Measurements from ENCODE around the gene PINLYP.
A peak's percentile ranks its signal among the peaks of the same experiment; 100 is the strongest.

Gene PINLYP

DNA sequence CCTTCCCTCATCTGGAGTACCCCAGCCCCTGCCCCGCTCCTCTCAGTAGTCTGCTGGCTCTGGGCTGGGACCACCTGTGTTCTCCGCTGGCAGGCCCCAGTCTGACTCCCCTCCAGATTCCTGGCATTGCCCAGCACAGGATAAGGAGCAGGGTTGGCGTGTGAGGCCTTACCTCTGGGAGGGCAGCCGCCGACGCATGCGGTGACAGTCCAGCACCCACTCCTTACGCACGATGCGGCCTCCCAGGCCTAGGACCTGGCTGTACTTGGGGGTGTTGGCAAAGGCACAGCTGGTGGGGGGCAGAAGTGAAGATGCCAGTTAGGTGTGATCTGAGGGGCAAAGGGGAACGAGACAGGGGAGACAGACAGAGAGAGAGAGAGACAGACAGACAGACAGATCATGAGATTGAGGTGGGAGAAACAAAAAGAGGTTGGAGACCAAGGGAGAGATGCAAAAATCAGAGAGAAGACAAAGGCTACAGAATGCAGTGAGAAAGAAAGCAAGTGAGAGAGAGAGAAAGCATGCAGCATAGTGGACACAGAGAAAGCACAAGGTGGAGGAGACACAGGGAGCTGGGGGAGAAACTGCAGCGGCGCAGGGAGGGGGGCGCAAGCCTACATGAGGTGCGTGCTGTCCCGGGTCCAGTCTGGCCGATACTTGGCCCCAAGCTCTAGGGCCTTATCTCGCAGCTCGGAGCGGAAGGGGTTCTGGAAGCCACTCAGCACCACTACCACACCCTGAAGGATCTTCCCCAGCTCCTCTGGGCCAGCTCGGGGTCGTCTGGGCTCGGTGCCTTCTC is 24.0 kb upstream of the PINLYP start:
- no peak for DNase-seq

DNA sequence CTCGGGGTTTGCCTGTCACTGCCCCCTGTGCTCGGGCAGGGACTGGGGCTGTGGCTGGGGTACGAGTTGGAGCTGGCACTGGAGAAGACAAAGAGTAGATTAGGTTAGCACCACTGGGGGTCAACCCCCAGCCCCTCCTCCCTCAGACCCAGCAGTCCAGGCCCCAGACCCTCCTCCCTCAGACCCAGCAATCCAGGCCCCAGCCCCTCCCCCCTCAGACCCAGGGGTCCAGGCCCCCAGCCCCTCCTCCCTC is 23.5 kb upstream of the PINLYP start:
- no peak for DNase-seq

DNA sequence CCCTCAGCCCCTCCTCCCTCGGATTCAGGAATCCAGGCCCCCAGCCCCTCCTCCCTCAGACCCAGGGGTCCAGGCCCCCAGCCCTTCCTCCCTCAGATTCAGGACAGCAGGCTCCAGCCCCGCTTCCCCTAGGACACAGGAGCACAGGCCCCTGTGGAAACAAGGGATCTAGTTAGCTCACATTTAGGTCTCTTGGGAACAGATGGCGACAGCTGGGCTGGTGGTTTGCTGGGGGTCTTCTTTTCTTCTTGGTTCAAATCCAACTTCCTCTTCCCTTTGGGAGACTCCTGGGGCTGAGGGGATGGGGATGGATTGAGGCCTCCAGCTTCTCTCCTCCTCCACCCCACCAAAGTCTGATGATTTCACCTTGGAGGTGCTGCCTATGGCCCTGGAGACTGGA is 23.0 kb upstream of the PINLYP start:
- DNase-seq = no peak

DNA sequence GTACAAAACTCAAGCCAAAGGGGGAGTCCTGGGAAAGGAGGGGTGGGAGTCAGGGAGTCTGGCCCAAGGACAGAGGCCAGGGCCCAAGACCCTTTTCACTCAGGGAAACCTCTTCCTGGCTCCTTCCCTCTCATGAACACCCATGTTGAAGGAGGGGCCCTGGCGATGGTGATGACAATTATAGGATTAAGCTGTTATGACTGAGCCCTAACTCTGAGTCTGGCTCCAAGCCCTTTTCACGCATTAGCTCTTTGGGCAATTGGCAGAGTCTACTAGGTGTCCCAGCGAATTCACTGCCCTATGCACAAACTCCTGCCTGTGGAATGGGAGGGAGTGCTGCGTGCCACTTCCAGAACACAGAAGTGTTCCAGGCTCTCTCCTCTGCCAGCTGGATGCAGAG is 21.9 kb upstream of the PINLYP start:
- no peak for DNase-seq

DNA sequence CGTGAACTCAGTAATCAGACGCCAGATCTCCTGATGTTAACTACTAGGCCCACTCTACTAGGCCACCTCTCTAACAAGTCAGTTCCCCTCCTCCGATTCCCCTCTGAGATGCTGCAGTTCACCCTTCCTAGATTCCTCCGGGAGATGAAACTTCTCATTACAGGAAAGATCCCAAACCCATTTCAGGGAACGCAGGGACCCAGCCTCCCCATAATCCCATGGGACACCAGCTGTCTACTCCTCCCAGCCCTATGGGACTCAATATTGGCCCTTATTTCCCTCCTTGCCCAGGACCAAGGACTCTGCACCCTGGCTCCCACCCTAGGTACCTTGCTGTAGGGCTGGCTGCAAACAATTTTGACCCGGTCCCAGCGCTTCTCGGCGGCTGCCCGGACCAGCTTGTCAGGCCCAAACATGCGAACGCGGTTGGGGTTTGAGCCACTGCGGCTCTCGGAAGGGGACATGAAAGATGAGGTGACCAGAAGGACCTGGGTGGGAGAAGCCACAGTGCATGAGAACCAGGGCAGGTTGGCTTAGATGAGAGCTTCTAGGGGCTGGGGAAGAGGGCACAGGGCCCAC is 21.2 kb upstream of the PINLYP start:
- DNase-seq = no peak

DNA sequence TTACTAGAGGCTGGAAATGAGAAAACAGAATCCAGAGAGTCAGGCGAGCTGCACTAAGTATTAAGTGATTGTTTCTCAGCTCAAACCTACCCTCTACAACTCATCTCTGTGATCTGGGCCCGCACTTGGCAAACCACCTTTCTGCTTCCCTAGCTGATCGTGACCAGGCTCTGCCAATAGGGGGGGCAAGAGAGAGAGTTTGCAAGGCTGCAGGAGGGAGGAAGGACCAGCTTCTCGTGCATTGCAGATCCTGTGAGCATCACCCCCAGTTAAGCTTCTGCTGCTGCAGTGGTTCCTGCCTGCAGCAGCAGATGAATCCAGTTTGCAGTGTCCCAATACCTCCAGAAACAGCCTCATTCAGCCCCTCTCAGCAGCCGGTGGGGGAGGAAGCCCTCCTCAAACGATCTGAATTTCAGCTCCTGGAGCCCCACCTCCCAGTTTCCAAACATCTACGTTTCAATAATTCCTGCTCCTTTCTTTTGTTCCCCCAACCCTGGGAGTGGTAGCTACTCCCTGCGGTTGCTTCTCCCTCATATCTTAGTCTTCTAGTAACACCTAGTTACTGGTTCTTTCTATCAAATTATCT is 20.3 kb upstream of the PINLYP start:
- DNase-seq = peak; percentile 90

DNA sequence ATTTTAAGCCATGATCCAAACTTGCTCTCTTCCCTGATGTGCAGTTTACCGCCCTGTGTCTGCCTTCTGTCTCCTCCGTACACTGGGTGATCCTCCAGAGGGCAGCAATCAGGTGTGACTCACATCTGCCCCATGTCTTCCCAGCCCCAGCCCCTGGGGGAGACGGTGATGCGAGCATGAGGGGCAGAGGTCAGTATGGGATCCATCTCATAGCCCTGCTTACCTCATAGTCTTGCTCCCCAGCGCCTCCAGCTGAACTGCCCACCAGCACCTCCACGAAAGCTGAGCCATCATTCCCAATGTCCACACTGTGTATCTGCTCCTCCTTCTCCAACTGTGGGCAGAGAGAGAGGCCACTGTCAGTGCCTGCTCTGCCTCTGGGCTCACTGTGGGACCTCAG is 14.9 kb upstream of the PINLYP start:
- DNase-seq = no peak

DNA sequence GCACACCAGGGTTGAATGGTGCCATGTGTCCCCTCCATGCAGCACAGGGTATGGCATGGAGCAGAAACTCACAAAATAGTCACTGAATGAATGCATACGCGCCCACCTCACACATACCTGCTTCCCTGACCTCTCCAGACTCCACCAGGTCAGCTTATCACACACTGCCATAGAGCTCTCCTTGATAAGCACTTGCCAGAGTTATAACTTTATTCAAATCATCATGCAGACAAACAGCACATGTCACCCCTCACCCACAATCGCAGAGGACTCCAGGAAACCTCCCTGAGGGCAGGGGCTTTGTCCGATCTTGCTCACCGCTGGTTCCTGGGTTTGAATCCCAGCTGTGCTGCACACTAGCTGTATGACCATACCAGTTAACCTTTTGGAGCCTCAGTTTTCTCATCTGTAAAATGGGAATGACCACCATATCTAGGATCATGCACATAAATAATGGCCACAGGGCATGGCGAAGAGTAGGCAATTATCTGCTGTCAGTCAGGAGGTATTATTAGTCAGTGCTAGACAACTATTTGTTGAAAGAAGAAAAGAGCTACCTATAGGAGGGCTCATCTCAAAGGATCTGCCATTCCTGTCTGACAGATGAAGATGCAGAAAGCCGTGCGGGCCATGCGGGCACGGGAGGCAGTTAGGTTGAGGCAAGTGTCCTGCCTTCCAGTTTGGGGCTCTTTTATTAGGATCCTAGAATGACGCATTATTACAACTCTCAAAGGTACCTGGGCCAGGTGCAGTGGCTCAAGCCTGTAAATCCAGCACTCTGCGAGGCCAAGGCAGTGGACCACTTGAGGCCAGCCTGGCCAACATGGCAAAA is 14.2 kb upstream of the PINLYP start:
- DNase-seq = no peak

DNA sequence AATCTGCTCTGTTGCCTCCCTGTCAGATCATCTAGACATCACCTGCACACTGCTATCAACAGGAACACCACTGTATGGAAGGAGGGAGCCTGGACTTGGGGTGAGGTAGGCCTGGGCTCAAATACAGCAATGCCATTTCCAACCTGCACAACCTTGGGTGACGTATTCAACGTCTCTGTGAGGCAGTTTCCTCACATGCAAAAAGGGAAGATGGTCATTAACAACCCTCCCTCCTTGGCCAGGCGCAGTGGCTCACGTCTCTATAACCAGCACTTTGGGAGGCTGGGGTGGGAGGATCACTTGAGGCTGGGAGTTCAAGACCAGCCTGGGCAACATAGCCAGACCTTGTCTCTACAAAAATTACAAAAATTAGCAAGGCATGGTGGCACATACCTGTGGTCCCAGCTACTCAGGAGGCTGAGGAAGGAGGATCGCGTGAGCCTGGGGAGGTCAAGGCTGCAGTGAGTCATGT is 13.3 kb upstream of the PINLYP start:
- no peak for DNase-seq

DNA sequence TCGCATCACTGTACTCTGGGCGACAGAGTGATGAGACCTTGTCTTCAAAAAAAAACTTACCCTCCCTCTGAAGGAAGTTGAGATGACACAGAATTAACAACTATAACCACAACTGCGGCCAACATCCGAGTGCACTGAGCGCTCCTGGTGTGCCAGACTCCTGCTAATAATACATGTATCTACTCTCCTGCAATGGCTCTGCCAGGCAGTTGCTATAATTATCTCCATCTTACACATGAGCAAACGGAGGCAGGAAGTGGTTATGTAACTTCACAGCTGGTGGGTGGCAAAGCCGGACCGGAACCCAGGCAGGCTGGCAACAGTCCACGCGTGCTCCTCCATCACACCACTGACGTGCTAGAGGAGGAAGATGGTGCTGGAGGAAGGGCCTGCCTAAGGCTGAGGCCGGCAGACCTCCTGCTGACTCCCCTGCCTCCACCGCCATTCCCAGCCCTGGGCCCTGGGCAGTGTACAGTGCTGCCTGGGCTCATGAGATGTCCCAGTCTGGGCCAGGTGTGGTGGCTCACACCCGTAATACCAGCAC is 12.8 kb upstream of the PINLYP start:
- DNase-seq = peak; percentile 89

DNA sequence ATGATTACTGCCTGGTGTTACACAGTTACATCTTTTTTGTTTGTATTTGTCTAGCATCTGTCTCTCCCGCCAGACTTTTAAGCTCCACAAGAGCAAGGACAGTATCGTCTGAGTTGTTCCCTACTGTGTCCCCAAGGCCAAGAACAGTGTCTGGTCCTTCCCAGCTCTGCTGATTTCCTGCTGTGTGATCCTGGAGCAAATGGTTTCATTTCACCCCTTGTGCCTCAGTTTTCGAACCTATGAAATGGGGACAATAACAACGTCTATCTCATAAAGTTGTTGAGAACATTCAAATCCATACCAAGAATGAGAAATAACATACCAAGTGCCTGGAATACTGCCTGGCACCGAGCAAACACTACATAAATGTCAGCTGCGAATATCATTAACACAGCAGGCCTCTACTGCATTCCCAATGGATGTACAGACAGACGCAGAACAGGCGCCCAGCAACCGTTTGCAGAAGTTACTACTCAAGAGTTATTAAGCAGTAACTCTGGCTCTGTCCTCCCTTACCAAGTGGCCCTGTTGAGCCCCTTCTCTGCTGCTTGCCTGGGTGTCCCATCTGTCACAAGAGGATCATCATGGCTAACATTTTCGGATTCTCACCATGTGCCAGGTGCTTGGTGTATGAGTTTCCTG is 11.7 kb upstream of the PINLYP start:
- no peak for DNase-seq

DNA sequence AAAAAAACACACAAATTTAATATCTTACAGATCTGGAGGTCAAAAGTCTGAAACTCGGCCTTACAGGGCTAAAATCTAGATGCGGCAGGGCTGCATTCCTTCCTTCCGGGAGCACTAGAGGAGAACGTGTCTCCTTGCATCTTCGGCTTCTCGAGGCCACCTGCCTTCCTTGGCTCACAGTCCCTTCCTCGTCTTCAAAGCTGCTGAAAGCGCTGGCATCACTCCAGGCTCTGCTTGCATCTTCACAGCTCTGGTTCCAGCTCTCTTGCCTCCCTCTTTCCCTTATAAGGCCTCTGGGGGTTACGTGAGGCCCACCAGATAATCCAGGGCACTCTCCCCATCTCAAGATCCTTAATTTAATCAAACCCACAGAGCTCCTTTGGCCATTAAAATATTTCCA is 10.8 kb upstream of the PINLYP start:
- DNase-seq = no peak

DNA sequence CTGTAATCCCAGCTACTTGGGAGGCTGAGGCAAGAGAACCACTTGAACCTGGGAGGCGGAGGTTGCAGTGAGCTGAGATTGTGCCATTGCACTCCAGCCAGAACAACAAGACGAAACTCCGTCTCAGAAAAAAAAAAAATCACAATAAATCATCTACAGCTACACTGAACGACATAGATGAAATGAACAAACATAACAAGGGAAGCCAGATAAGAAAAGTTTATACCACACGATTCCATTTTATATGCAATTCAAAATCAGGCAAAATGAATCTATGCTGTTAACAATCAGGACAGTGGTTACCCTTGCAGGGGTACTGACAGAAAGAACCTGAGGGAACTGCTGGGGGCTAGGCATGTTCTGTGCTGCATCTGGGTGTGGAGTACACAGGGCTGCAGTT is 5.9 kb upstream of the PINLYP start:
- DNase-seq = no peak

DNA sequence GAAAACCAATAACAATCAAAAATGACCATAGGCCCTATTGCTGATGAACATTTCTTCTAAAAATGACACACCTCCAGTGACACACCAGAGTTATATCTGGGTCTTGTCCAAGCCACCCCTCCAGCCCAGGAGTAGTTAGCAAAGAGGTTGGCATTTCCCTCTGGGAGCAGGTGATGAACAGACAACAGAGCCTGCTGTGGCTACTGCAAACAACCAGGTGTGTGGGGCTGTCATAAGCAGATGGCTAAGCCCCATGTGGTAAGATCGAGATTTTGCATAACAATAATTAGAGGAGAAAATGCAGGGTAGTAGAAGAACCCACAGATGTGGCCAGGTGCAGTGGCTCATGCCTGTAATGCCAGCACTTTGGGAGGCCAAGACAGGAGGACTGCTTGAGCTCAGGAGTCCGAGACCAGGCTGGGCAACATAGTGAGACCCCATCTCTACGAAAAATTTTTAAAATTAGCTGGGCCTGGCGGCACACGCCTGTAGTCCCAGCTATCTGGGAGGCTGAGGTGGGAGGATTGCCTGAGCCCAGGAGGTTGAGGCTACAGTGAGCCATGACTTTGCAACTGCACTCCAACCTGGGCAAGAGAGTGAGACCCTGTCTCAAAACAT is 5.3 kb upstream of the PINLYP start:
- no peak for DNase-seq

DNA sequence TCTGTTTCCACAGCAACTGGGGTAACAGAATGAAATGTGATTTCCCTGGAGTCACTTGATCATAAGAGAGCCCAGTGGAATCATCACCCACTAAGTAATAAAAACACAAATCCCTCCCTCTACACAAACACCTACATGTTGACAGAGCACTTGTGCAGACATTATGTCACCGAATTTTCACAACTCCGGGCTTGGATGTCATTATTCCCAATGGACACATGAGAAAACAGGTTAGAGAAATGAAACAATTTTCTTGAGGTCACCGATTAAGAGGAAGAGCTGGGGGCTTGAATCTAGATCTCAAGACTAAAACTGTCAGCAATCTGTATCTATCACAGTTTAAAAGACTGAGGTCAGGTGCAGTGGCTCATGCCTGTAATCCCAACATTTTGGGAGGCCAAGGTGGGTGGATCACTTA is 3.4 kb upstream of the PINLYP start:
- DNase-seq = no peak

DNA sequence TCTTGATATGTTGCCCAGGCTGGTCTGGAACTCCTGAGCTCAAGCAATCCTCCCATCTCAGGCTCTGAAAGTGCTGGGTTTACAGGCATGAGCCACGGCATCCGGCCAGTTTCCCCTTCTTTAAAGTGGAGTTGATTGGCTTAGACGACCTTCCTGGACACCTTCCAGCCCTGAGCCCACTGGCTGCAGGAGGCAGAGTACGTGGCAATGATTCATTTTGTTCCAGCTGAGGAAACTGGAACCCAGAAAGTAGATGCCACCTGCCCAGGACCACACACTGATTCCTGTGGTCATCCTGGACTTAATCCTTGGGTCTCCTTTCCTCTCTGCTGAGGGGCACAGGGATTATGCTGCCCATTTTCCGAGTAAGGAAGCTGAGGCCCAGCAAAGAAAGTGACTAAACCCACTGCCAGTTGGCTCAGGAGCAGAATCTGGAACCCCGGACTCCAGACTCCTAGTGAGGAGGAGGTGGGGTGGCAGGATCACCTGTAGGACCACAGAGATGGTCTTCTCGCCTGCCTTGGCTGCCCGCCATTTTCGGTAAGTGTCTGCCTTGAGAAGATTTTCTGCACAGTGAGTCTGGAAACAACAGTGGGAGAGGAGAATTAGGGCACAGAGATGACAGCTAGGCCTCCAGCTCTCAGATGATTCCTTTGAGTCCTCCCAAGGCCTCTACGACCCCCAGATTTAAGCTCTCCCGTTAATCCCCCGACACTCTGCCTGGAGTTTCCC is 1.0 kb upstream of the PINLYP start:
- DNase-seq = no peak

DNA sequence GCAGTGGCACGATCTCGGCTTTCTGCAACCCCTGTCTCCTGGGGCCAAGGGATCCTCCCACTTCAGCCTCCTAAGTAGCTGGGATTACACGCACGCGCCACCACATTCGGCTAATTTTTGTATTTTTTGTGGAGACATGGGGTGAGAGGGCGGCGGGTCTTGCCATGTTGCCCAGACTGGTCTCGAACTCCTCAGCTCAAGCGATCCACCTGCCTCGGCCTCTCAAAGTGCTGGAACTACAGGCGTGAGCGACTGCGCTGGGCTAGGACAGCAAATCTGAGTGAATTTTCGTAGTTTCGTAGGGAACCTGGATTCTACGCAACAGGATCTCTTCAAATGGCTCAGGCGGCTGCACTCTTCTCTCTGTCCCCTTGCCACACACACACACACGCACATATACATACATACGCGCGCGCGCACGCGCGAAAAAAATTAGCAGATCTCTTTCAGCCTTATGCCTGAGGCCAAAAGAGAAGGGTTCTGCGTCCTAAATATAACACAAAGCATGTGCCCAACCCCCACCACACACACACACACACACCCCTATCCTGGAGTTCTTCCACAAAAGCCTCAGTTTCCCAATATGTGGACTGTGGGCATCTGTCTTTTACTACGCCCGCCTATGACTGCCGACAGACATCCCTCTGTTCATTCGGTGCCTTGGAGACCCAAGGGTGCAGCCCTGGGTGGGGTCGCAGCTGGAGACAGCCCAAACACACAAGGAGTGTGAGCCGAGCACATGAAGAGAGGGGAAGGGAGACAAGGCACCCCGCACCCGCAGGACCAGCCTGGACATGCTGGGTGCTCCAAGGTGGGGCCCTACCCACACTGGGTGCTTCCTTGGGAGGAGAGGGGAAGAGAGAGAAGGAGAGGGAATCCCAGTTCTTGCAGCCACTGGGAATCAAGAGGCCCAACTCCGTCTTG is 616 bp downstream of the PINLYP start:
- DNase-seq = no peak

DNA sequence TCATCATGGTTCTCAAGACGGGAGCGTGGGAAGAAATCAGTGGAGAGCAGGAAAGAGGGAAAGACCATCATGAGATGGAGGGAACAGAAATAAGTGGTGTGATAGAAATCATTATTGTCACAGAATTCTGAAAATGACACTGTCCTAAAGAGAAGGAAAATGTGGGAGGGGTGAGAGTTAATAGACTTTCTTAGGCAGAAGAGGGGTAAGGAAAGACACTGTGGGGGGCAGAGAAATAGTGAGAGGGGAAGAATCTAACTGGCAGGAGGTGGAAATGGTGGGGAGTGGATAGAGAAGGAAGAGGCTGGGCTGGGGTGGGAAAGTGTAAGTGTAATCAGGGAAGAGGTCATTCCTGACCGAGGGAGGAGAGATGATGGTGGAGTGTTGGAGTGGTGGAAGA is 3.2 kb downstream of the PINLYP start:
- no peak for DNase-seq

DNA sequence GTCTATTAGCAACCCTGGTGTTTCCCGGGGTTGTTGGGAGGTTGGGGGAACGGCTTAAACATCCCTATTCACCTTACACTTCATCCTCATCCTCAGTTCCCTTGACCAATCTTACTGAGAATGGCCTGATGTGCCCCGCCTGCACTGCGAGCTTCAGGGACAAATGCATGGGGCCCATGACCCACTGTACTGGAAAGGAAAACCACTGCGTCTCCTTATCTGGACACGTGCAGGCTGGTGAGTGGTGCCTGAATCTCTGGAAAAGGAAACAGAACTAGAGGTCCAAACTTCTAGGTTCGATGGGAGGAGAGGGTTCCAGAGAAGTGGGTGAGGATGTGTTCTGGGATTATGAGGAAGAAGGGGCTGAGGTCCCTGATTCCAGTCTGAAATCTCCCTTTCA is 5.9 kb downstream of the PINLYP start:
- DNase-seq = no peak

DNA sequence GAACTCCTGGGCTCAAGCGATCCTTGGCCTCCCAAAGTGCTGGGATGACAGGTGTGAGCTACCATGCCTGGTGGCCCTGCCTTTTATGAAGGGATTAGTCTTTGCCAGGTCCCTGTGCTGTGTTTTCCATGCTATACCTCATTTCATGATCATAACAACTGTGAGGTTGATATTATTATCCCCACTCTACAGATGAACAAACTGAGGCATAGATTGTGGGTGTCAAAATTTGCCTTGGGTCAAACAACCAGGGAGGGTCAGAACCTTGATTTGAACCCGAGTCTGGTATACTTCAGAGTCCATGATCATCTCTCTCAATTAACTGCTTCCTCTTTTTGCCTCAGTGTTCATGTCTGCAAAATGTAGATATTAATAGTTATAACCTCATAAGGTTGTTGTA is 6.9 kb downstream of the PINLYP start:
- DNase-seq = no peak

DNA sequence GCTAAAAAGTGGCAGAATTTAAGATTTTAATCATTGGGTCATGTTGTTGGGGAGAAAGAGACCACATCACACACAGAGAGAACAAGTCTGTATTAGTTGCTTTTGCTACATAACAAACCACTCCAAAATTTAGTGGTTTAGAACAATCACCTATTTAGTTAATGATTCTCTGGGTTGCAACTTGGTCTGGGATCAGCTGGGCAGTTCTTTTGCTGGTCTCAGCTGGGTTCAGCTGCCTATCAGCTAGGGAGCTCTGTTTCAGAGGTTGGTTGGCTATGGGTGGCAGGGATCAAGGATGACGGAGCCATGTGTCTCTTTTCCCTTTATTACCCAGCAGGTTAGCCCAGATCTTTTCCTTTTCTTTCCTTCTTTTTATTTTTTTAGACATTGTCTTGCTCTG is 8.9 kb downstream of the PINLYP start:
- no peak for DNase-seq
